ENCODE results near the gene PTPRG. TPM values are rescaled to one million over a fixed set of nuclear protein-coding genes. Genes with fewer than 3 reads are reported as not detected.

Gene PTPRG
- total RNA-seq, 1 experiment from 2014 or later: 0.73 TPM

DNA sequence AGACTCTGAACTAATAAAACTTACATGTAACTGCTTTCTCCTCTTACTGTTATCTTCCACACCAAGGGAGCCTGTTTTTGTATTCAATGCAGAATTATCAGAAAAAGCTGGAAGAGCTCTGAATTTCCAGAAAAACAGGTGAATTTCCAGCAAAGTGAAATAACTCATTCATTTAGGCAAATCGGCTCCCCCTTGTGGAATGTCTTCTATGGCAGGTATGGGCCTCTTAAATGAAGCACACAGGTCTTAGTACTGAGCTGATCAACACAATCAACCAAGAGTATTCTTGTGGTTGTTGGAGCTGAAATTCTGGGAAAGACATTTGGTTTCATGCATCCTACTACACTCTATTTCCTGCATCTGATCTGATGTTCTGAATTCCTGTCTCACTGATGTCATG is 31.0 kb upstream of the PTPRG start:
- no peaks in the 10 kb centered on the region for H3K36me3 ChIP-seq (ENCODE audit: low read depth, low read length)
- H3F3A ChIP-seq (ENCODE audit: low read length, unreplicated experiment): no peaks in the 10 kb centered on the region
- no peaks in the 10 kb centered on the region for H3K79me2 ChIP-seq (ENCODE audit: low read length)
- no peaks in the 10 kb centered on the region for H3K9me2 ChIP-seq (replicated peaks; ENCODE audit: low read length)
- no peak overlapping the region for H3K4me3 ChIP-seq (ENCODE audit: low read length)
- no peak overlapping the region for H3K9ac ChIP-seq (ENCODE audit: low read length)
- no peak overlapping the region for H3K4me2 ChIP-seq (ENCODE audit: low read length)
- intact Hi-C loops (cut with micrococcal nuclease): no loop called here
- POLR2A ChIA-PET (ENCODE audit: unreplicated experiment): no interaction called here
- ATAC-seq (0 out of 2 replicates have a peak, but pooled peaks have one; percentile 35), DNase-seq (peak; percentile 44)
- no TSS peak for BruUV-seq (replicated peaks)
- H2AFZ ChIP-seq (ENCODE audit: low read length): no peak overlapping the region
- H3K27ac ChIP-seq (ENCODE audit: low read length): no peak overlapping the region
- no peaks in the 10 kb centered on the region for H3K27me3 ChIP-seq (ENCODE audit: low read length)
- CTCF ChIA-PET: interaction anchor here (0.9 kb wide), 1 partner anchor 948 kb away, joined by 4 read pairs; no protein-coding TSS in a partner anchor
- TF ChIP-seq EZH2 (IDR thresholded peaks at IDR 0.05; ENCODE audit: low read length, unreplicated experiment) (no peak), EZH2phosphoT487 (IDR thresholded peaks at IDR 0.05; ENCODE audit: borderline replicate concordance, low read length) (no peak), CTCF (conservative IDR thresholded peaks at IDR 0.05; ENCODE audit: low read depth, low read length) (peak; percentile 71)
- H3K9me3 ChIP-seq (ENCODE audit: low read length): no peaks in the 10 kb centered on the region
- H3K4me1 ChIP-seq (ENCODE audit: insufficient read depth, low read length): no peaks in the 10 kb centered on the region
- no peaks in the 10 kb centered on the region for H4K20me1 ChIP-seq (ENCODE audit: low read length)

DNA sequence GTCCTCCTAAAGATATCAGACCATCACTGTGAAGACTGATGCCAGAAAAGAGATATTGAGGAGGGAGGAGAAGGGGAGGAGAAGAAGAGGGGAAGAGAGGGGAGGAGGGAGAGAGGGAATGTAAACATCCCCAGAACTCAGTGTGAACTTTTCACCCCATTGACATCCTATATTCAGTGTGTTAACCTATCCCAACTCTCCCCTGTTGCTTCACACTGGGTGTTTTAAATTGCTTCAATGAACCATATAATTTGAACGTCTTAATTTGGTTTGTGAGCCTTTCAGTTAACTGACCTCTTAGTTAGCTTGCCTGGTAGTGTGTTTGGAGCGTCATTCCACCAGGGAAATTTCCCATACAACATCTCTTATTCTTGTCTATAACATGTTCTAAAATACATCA is 29.8 kb upstream of the PTPRG start:
- Histone ChIP-seq H3K4me3 (ENCODE audit: low read length) (no peak overlapping the region), H3K4me1 (ENCODE audit: insufficient read depth, low read length) (no peaks in the 10 kb centered on the region), H3F3A (ENCODE audit: low read length, unreplicated experiment) (no peaks in the 10 kb centered on the region), H3K9me2 (replicated peaks; ENCODE audit: low read length) (no peaks in the 10 kb centered on the region), H3K36me3 (ENCODE audit: low read depth, low read length) (no peaks in the 10 kb centered on the region), H2AFZ (ENCODE audit: low read length) (no peak overlapping the region), H3K9me3 (ENCODE audit: low read length) (no peaks in the 10 kb centered on the region), H3K27me3 (ENCODE audit: low read length) (no peaks in the 10 kb centered on the region), H3K9ac (ENCODE audit: low read length) (no peak overlapping the region), H3K27ac (ENCODE audit: low read length) (no peak overlapping the region), H3K4me2 (ENCODE audit: low read length) (no peak overlapping the region), H3K79me2 (ENCODE audit: low read length) (no peaks in the 10 kb centered on the region), H4K20me1 (ENCODE audit: low read length) (no peaks in the 10 kb centered on the region)
- TF ChIP-seq EZH2 (IDR thresholded peaks at IDR 0.05; ENCODE audit: low read length, unreplicated experiment): no peak
- TF ChIP-seq CTCF (conservative IDR thresholded peaks at IDR 0.05; ENCODE audit: low read depth, low read length): no peak
- TF ChIP-seq EZH2phosphoT487 (IDR thresholded peaks at IDR 0.05; ENCODE audit: borderline replicate concordance, low read length): no peak
- DNase-seq: no peak
- ChIA-PET POLR2A (ENCODE audit: unreplicated experiment) (interaction anchor here (0.6 kb wide), 1 partner anchor 1788 kb away, joined by 7 read pairs; no protein-coding TSS in a partner anchor), CTCF (no interaction called here)
- no TSS peak for BruUV-seq (replicated peaks)
- no peak for ATAC-seq
- intact Hi-C loops (cut with micrococcal nuclease): no loop called here

- ATAC-seq (no peak), DNase-seq (no peak)
- Histone ChIP-seq H3F3A (ENCODE audit: low read length, unreplicated experiment) (no peaks in the 10 kb centered on the region), H3K9me2 (replicated peaks; ENCODE audit: low read length) (no peaks in the 10 kb centered on the region), H4K20me1 (ENCODE audit: low read length) (no peaks in the 10 kb centered on the region), H3K4me3 (ENCODE audit: low read length) (no peak overlapping the region), H3K27me3 (ENCODE audit: low read length) (no peaks in the 10 kb centered on the region), H3K9me3 (ENCODE audit: low read length) (no peaks in the 10 kb centered on the region), H3K27ac (ENCODE audit: low read length) (no peak overlapping the region), H3K4me1 (ENCODE audit: insufficient read depth, low read length) (no peaks in the 10 kb centered on the region), H3K9ac (ENCODE audit: low read length) (no peak overlapping the region), H3K36me3 (ENCODE audit: low read depth, low read length) (no peaks in the 10 kb centered on the region), H3K79me2 (ENCODE audit: low read length) (no peaks in the 10 kb centered on the region), H2AFZ (ENCODE audit: low read length) (no peak overlapping the region), H3K4me2 (ENCODE audit: low read length) (no peak overlapping the region)
- ChIA-PET POLR2A (ENCODE audit: unreplicated experiment) (no interaction called here), CTCF (no interaction called here)
- intact Hi-C loops (cut with micrococcal nuclease): no loop called here
- TF ChIP-seq EZH2phosphoT487 (IDR thresholded peaks at IDR 0.05; ENCODE audit: borderline replicate concordance, low read length) (no peak), EZH2 (IDR thresholded peaks at IDR 0.05; ENCODE audit: low read length, unreplicated experiment) (no peak), CTCF (conservative IDR thresholded peaks at IDR 0.05; ENCODE audit: low read depth, low read length) (no peak)
- BruUV-seq (replicated peaks): no TSS peak
These were observed 28.5 kb upstream of the PTPRG start for GRCh38 chr3:61532739-61533500.

Measured in PC-3 (cell line).